Stimulated activated CD4-positive, alpha-beta T cell treated with anti-CD3 and anti-CD28 coated beads, Interleukin-15, amount 100 ng/mL, for 1 hour (primary cell): ENCODE results near the gene ADAMTSL2.
"Not testable (repeated sequence)": the region's sequence is repeated elsewhere in the genome, so short reads cannot be mapped to it uniquely, and the experiment has no call there.

Experiments used
- DNase-seq, 2 donors: peaks; one replicate each; pipeline ENCODE4 v3.0.0-alpha.2; 2020; ENCODE audit warnings: low read depth in 1 of 2, low spot score in 1 of 2

Gene ADAMTSL2

GRCh38 chr9:133556354-133556753 is 21.9 kb downstream of the ADAMTSL2 start:
- DNase-seq = no peak

GRCh38 chr9:133557581-133557980 is 23.1 kb downstream of the ADAMTSL2 start:
- no peak for DNase-seq

GRCh38 chr9:133558191-133559126 is 24.0 kb downstream of the ADAMTSL2 start:
- DNase-seq = no peak

- DNase-seq = no peak
Observed at GRCh38 chr9:133560311-133560710, 25.8 kb downstream of the ADAMTSL2 start.

- DNase-seq = no peak
Observed at GRCh38 chr9:133560944-133561343, 26.4 kb downstream of the ADAMTSL2 start.

GRCh38 chr9:133561976-133562554 is 27.6 kb downstream of the ADAMTSL2 start:
- DNase-seq = no peak

GRCh38 chr9:133562611-133563290 is 28.2 kb downstream of the ADAMTSL2 start:
- DNase-seq = no peak

GRCh38 chr9:133563291-133563796 is 28.8 kb downstream of the ADAMTSL2 start:
- DNase-seq = no peak

- not testable (repeated sequence) for DNase-seq
Observed at GRCh38 chr9:133563814-133564213, 29.3 kb downstream of the ADAMTSL2 start.

GRCh38 chr9:133564451-133565116 is 30.1 kb downstream of the ADAMTSL2 start:
- no peak for DNase-seq

GRCh38 chr9:133566382-133566781 is 31.9 kb downstream of the ADAMTSL2 start:
- DNase-seq = no peak

GRCh38 chr9:133566817-133567216 is 32.3 kb downstream of the ADAMTSL2 start:
- DNase-seq = no peak

GRCh38 chr9:133568186-133568585 is 33.7 kb downstream of the ADAMTSL2 start:
- no peak for DNase-seq

GRCh38 chr9:133569121-133569785 is 34.7 kb downstream of the ADAMTSL2 start:
- DNase-seq = no peak

GRCh38 chr9:133569891-133570690 is 35.6 kb downstream of the ADAMTSL2 start:
- DNase-seq = no peak

- no peak for DNase-seq
Observed at GRCh38 chr9:133570691-133571080, 36.2 kb downstream of the ADAMTSL2 start.

GRCh38 chr9:133571391-133571890 is 36.9 kb downstream of the ADAMTSL2 start:
- DNase-seq = no peak

GRCh38 chr9:133571896-133572595 is 37.5 kb downstream of the ADAMTSL2 start:
- no peak for DNase-seq

- DNase-seq = no peak
Observed at GRCh38 chr9:133572821-133573361, 38.4 kb downstream of the ADAMTSL2 start.
